GM12864 (cell line): ENCODE results near the gene ILKAP.
A peak's percentile ranks its signal among the peaks of the same experiment; 100 is the strongest.

Source experiments
- DNase-seq: peaks from one replicate; pipeline ENCODE4 v3.0.0-alpha.2; 2011; ENCODE audit warnings: low read depth
- H3K4me3 ChIP-seq: 2 replicates; pipeline ENCODE4 v1.5.1; 2011; ENCODE audit warnings: mild to moderate bottlenecking, low read depth, low read length, control low read depth
- TF ChIP-seq, protein P1 (sequence below): IDR thresholded peaks from 2 replicates; pipeline ENCODE4 v1.5.1; 2011; ENCODE audit warnings: low read depth, mild to moderate bottlenecking, moderate library complexity, low read length, control low read depth, inconsistent platforms; ENCODE audit errors: missing control alignments

The ILKAP gene

DNA sequence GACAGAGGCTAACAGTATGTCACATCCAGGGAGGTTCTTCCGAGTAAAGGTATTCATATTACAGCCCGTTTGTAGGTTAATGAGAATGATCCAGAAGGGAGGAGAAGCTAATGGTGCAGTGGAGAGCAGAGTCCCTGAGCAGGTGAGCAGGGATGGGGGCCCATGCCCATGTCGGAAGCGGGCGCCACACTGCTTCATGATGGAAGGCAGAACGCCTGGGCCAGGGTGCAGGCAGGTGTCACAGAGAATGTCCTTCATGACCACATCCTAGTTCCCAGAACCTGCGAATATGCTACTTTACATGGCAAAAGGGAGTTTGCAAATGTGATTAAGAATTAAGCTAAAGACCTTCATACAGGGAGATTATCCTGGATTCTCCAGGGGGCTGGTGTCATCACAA, 32.4 kb upstream of the ILKAP start:
- H3K4me3 ChIP-seq: no peak overlapping the region
- no peak for DNase-seq
- TF ChIP-seq, protein P1, sequence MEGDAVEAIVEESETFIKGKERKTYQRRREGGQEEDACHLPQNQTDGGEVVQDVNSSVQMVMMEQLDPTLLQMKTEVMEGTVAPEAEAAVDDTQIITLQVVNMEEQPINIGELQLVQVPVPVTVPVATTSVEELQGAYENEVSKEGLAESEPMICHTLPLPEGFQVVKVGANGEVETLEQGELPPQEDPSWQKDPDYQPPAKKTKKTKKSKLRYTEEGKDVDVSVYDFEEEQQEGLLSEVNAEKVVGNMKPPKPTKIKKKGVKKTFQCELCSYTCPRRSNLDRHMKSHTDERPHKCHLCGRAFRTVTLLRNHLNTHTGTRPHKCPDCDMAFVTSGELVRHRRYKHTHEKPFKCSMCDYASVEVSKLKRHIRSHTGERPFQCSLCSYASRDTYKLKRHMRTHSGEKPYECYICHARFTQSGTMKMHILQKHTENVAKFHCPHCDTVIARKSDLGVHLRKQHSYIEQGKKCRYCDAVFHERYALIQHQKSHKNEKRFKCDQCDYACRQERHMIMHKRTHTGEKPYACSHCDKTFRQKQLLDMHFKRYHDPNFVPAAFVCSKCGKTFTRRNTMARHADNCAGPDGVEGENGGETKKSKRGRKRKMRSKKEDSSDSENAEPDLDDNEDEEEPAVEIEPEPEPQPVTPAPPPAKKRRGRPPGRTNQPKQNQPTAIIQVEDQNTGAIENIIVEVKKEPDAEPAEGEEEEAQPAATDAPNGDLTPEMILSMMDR: no peak

DNA sequence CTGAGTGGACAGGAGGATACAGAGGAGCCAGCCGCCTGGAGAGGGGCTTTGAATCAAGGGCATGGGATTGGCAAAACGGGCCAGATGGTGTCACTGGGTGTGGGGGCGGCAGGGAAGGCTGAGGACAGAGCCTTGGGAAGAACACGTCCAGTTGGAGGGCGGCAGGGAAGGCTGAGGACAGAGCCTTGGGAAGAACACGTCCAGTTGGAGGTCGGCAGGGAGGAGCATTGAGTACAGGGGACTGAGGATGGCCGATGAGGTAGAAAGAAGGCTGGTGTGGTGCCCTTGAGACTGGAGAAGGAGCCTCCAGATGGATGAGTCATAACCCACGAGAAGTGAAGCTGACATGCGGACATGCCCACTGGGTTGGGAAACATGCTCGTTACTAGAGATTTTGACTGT, 31.8 kb upstream of the ILKAP start:
- TF ChIP-seq, protein P1: no peak
- DNase-seq: no peak
- no peak overlapping the region for H3K4me3 ChIP-seq

DNA sequence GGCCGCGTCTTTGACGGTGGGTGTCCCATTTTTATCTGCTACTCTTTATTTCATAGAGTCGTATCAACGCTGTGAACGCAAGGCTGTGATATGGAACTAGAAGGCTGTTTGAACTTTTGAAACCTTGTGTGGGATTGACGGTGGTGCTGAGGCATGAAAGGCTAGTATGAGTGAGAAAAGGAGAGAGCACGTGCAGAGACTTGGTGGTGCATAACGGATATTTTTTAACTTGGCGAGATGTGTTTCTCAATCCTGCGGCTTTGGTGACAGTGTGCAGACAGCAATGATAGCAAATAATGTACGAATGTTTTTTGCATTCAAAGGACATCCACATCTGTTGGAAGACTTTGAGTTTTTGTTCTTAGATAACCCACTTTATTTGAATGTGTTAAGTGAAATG, 30.1 kb upstream of the ILKAP start:
- no peak overlapping the region for H3K4me3 ChIP-seq
- DNase-seq: no peak
- TF ChIP-seq, protein P1: no peak

DNA sequence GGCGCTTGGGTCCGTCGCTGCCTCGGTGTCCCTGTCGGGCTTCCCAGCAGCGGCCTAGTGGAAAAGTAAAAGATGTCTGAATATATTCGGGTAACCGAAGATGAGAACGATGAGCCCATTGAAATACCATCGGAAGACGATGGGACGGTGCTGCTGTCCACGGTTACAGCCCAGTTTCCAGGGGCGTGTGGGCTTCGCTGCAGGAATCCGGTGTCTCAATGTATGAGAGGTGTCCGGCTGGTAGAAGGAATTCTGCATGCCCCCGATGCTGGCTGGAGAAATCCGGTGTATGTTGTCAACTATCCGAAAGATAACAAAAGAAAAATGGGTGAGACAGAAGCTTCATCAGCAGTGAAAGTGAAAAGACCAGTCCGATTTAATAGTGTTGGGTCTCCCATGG, 28.3 kb upstream of the ILKAP start:
- H3K4me3 ChIP-seq: no peak overlapping the region
- no peak for DNase-seq
- TF ChIP-seq, protein P1: no peak

DNA sequence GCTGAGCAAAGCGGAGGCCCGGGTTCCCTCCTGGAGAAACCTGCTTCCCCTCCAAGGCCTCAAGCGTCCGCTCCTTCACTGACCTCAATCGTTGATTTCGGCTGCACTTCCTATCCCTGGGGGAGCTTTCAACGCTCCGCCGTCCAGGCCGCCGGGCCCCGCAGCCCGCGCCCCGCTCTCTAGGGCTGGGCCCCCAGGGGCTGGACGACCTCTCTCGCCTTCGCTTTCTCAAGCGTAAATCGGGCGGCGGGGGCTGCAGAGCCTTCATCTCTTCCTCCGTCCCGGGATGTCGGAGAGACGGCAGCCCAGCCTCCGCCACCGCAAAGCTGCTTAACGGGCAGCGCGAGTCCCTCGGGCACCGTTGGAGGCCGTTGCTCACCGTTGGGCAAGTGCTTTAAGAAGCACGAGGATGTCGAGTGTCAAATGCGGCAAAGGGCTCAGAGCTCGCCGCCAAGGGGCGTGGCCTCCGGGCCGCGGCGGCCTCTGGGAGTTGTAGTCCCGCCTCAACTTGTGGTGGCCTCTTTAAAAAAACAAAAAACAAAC, 27.8 kb upstream of the ILKAP start:
- no peak for DNase-seq
- H3K4me3 ChIP-seq: peak overlapping the region; percentile 41
- TF ChIP-seq, protein P1: no peak

DNA sequence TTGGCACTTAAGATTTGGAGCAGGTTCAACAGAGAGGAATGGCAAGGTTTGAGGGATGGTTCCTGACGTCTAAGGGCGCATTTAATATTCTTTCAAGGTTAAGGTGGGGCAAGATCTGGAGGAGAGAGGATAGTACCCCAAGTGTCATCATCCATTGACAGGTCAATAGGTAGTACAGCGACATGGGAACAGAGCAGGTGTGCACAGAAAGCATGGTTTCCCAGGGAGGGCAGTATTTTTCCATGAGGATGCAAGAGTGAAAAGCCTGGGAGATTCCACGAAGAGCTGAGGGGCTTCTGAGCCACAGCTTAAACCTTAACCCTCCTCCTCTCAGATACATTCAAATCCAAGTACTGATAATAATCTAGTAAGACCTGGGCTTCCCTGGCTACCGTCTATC, 27.2 kb upstream of the ILKAP start:
- TF ChIP-seq, protein P1: no peak
- no peak for DNase-seq
- H3K4me3 ChIP-seq: no peak overlapping the region

DNA sequence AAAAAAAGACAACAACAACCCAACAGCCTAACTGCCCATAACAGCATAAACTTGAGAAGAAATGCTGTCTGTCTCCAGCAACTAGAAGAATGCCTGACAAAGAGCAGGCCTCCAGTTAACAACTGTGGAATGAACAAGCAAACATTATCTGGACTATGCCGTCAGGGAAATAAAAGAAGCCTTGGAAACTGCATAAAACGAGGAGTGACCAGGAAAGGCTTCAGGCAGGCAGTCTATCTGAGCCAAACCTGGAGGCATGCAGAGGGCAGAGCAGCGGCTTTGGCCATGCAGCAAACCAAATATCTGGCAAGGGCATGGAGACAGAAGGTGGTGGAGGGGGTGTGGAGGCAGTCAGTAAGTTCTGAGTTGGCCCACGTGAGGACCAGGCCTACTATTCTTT, 25.2 kb upstream of the ILKAP start:
- TF ChIP-seq, protein P1: no peak
- no peak for DNase-seq
- no peak overlapping the region for H3K4me3 ChIP-seq
